Limb (tissue), 2 donors: ENCODE data around the gene ADAMTS19.
A peak's percentile ranks its signal among the peaks of the same experiment; 100 is the strongest.

Experiments
- DNase-seq, 2 donors: peaks; one replicate each; pipeline ENCODE4 v3.0.0-alpha.2; 2016; ENCODE audit errors: extremely low spot score in 2 of 2

Gene ADAMTS19

DNA sequence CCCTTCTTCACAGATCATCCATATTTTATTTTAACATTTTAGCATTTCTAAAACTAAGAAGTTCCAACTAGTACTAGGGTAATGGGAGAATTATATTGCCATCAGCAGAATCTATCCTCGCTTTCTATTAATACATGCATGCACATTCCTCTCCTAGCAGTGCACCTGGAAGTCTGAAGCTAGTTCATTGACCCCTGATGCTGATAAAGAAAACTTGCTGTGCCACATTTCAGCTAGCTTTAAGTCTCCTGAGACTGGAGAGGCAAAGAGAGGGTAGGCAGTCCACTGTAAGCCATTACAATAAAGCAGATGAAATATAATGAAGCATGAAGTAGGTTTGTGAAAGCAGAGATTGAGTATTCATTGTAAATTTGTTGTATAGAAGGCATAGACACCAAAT is 303.6 kb downstream of the ADAMTS19 start:
- DNase-seq: no peak

- DNase-seq: no peak
Measured at GRCh38 chr5:129766798-129767197, 306.7 kb downstream of the ADAMTS19 start.

GRCh38 chr5:129767927-129768380 is 307.9 kb downstream of the ADAMTS19 start:
- peak; percentile 79 to 95 for DNase-seq

DNA sequence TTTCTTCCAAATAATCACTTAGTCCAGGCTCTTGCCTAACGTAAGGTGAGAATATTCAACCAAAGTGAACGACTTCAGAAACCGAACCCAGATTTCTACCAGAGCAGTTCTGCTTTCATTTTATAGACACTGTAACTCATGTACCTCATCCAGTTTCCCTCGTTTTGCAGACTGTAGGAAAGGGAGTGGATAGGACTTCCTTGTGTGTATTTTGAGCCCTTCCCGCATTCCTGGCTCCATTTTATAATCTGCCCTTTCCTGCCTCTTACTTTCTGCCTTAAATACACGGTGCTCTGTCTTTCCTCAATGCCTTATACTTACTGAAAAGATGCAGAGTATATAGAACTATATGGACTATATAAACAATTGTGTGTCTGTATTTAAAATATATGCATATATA is 308.6 kb downstream of the ADAMTS19 start:
- no peak for DNase-seq

GRCh38 chr5:129770024-129770820 is 310.1 kb downstream of the ADAMTS19 start:
- no peak for DNase-seq

- peak; percentile 67 to 72 for DNase-seq
Measured at GRCh38 chr5:129771058-129771838, 311.1 kb downstream of the ADAMTS19 start.

DNA sequence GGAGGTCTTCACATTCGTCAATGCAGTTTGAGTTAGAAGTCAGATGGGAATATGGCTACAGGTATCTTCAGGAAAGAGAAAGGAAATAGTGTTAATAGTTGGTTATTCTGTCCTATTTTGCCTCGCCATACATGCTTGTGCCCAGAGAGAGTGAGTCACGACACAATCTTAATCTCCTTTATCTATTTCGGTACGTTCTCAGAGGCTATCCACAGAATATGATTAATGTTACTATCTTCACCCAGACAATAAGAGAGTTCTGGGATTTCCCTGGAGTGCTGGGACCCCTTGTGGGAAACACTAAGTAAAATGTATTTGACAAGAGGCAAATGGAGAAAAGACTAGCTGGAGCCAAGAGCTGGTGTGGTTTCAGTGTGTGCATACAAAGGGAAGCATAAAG is 313.3 kb downstream of the ADAMTS19 start:
- DNase-seq: no peak

DNA sequence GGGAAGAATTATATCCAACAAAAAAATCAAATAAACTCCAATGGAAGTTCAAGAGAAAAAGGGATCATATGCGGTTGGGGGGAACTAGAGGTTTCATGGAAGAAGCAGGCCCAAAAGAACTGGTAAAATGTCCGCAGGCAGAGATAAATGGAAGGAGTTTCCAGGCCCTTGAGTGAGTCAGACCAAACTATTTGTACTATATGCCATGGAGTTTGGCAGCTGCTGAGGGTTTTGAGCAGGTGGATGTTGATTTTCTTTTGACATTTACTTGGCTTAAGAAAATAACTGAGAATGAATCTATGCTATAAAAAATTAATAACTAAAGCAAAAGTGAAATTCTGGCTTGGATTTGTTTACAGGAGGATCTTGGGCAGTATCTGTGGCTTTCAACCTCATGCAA is 321.5 kb downstream of the ADAMTS19 start:
- no peak for DNase-seq
